Prostate gland (tissue), 2 donors: ENCODE measurements around the gene XPO4.

ENCODE experiments used
- POLR2A ChIP-seq: fragments of 450-650 bp; IDR thresholded peaks from one replicate; pipeline ENCODE4 v1.6.1; 2016; ENCODE audit warnings: antibody characterized with exemption, mild to moderate bottlenecking
- POLR2AphosphoS5 ChIP-seq: sonication (generic); formaldehyde crosslinking; IDR thresholded peaks from one replicate; pipeline ENCODE4 v1.6.1; 2017; ENCODE audit warnings: antibody characterized with exemption
- TF ChIP-seq, protein P1 (sequence below), 4 experiments: fragments of 200-600 bp in 2 of 4; fragments of 450-650 bp in 2 of 4; sonication (generic) in 2 of 4; IDR thresholded peaks; 1 replicate in 3 of 4; 2 replicates in 1 of 4; pipeline ENCODE4 v1.5.1; 2016 to 2019; ENCODE audit warnings: antibody characterized with exemption in 4 of 4, mild to moderate bottlenecking in 2 of 4, moderate library complexity in 2 of 4

DNA sequence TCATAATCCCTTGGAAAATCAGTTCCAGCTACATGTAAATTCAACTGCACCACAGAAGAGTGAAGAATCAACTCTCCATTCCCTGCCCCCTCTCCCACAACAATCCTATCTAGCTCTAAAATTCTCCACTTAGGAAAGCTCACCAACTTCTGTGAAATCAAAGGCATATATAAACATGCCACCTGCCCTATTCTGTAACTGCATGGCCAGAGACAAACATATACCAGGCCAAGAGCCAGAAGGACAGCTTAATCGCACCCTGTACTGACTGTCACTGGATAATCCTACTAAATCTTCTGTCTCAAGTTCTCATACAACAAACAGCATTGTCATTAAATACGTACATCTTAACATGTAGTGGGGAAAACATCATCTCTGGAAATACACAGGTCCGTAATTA, 70.6 kb downstream of the XPO4 start:
- TF ChIP-seq POLR2AphosphoS5 (no peak), POLR2A (no peak)
- TF ChIP-seq, protein P1, sequence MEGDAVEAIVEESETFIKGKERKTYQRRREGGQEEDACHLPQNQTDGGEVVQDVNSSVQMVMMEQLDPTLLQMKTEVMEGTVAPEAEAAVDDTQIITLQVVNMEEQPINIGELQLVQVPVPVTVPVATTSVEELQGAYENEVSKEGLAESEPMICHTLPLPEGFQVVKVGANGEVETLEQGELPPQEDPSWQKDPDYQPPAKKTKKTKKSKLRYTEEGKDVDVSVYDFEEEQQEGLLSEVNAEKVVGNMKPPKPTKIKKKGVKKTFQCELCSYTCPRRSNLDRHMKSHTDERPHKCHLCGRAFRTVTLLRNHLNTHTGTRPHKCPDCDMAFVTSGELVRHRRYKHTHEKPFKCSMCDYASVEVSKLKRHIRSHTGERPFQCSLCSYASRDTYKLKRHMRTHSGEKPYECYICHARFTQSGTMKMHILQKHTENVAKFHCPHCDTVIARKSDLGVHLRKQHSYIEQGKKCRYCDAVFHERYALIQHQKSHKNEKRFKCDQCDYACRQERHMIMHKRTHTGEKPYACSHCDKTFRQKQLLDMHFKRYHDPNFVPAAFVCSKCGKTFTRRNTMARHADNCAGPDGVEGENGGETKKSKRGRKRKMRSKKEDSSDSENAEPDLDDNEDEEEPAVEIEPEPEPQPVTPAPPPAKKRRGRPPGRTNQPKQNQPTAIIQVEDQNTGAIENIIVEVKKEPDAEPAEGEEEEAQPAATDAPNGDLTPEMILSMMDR (IDR thresholded peaks at IDR 0.05): no peak
